GM12878 (cell line): ENCODE data around the gene INO80B. TPM values are rescaled to one million over a fixed set of nuclear protein-coding genes. Genes with fewer than 3 reads are reported as not detected.

Source experiments
- ATAC-seq: fragments of 200-7000 bp; cut with Tn5 transposase; 3 replicates; pipeline ENCODE4 v1.9.1; 2020; ENCODE audit warnings: mild to moderate bottlenecking, moderate library complexity
- BruUV-seq: library from RNA; stranded (reverse); fragments of 400-500 nt; replicated peaks from 2 replicates; lab custom pipeline; 2021; lab: Mats Ljungman, UMichigan
- CTCF ChIA-PET: fragments of 300-600 bp; sonication (Branson Sonifier 250); formaldehyde crosslinking; extraction: SDS; loops from one replicate; lab custom pipeline; 2021; ENCODE audit warnings: inconsistent platforms; lab: Yijun Ruan, JAX
- POLR2A ChIA-PET: fragments of 350-600 bp; formaldehyde crosslinking; extraction: SDS; loops from one replicate; lab custom pipeline; 2021; ENCODE audit warnings: inconsistent platforms; lab: Charles Lee
- RAD21 ChIA-PET: fragments of 300-600 bp; sonication (Branson Sonifier 250); formaldehyde crosslinking; loops from one replicate; lab custom pipeline; 2023; ENCODE audit warnings: antibody characterized with exemption; ENCODE audit not compliant: unreplicated experiment; lab: Charles Lee
- SMC1A ChIA-PET: fragments of 300-600 bp; sonication (Branson Sonifier 250); formaldehyde crosslinking; loops from one replicate; lab custom pipeline; 2023; ENCODE audit not compliant: unreplicated experiment, uncharacterized antibody; lab: Charles Lee
- DNase-seq: peaks from one replicate; pipeline ENCODE4 v3.0.0-alpha.2; 2011; ENCODE audit warnings: low read depth, low spot score
- FAIRE-seq: peaks from 3 replicates; lab custom pipeline; 2011; peaks lifted over from hg19 to GRCh38; lab: Jason Lieb, UNC
- H2AFZ ChIP-seq: 2 replicates; pipeline ENCODE4 v1.6.0; 2011; ENCODE audit warnings: low read depth, low read length, control low read depth; ENCODE audit not compliant: control insufficient read depth
- H3K27ac ChIP-seq: 2 replicates; pipeline ENCODE4 v1.5.1; 2011; ENCODE audit warnings: control low read depth; ENCODE audit not compliant: control insufficient read depth, insufficient read depth
- H3K27me3 ChIP-seq, 2 experiments: replicated peaks in 1 of 2; 2 replicates each; pipeline versions ENCODE4 v1.6.0 to v1.6.1; 2011; ENCODE audit warnings: low read length in 1 of 2; ENCODE audit not compliant: control insufficient read depth in 2 of 2, insufficient read depth in 2 of 2
- H3K36me3 ChIP-seq, 2 experiments: 2 replicates each; pipeline ENCODE4 v1.5.1; 2011; ENCODE audit warnings: low read length in 1 of 2; ENCODE audit not compliant: control insufficient read depth in 2 of 2, insufficient read depth in 2 of 2
- H3K4me1 ChIP-seq: 2 replicates; pipeline ENCODE4 v1.6.1; 2011; ENCODE audit warnings: mild to moderate bottlenecking, low read length, moderate library complexity, mixed read lengths; ENCODE audit not compliant: control insufficient read depth, insufficient read depth
- H3K4me2 ChIP-seq: 2 replicates; pipeline ENCODE4 v1.6.0; 2011; ENCODE audit warnings: control low read depth; ENCODE audit not compliant: control insufficient read depth, insufficient read depth
- H3K4me3 ChIP-seq: fragments of 200-600 bp; sonication (generic); 2 replicates; pipeline ENCODE4 v1.5.1; 2016
- H3K79me2 ChIP-seq: 2 replicates; pipeline ENCODE4 v1.6.0; 2011; ENCODE audit warnings: low read length; ENCODE audit not compliant: control insufficient read depth, insufficient read depth
- H3K9ac ChIP-seq: 2 replicates; pipeline ENCODE4 v1.8.0; 2011; ENCODE audit warnings: low read length, control low read depth, mixed read lengths; ENCODE audit not compliant: control insufficient read depth, insufficient read depth
- H3K9me3 ChIP-seq: replicated peaks from 3 replicates; pipeline ENCODE4 v1.5.1; 2011; ENCODE audit warnings: mild to moderate bottlenecking, low read length; ENCODE audit not compliant: control insufficient read depth, insufficient read depth
- H4K20me1 ChIP-seq: 2 replicates; pipeline ENCODE4 v1.6.0; 2011; ENCODE audit not compliant: control insufficient read depth, insufficient read depth
- ATF3 ChIP-seq: IDR thresholded peaks from 2 replicates; pipeline ENCODE4 v1.6.1; 2011; ENCODE audit warnings: low read depth, mild to moderate bottlenecking, low read length, moderate library complexity, borderline replicate concordance; ENCODE audit errors: extremely low read depth
- BCLAF1 ChIP-seq: fragments of 450-650 bp; IDR thresholded peaks from 2 replicates; pipeline ENCODE4 v1.6.1; 2017; ENCODE audit warnings: antibody characterized with exemption, mild to moderate bottlenecking, moderate library complexity
- E2F8 ChIP-seq: fragments of 450-650 bp; IDR thresholded peaks from 2 replicates; pipeline ENCODE4 v1.6.1; 2018; ENCODE audit warnings: mild to moderate bottlenecking, low read depth, moderate library complexity; ENCODE audit not compliant: partially characterized antibody
- ELK1 ChIP-seq: IDR thresholded peaks from 2 replicates; pipeline ENCODE4 v1.6.1; 2012; ENCODE audit warnings: low read depth, low read length, improper control_type of control experiment
- IKZF1 ChIP-seq: fragments of 450-650 bp; conservative IDR thresholded peaks from 2 replicates; pipeline ENCODE4 v1.6.1; 2017; ENCODE audit warnings: antibody characterized with exemption, mild to moderate bottlenecking
- JUND ChIP-seq: IDR thresholded peaks from 2 replicates; pipeline ENCODE4 v1.6.1; 2012; ENCODE audit warnings: low read depth, mild to moderate bottlenecking, low read length, improper control_type of control experiment, moderate library complexity
- KDM1A ChIP-seq: fragments of 200-600 bp; sonication (generic); IDR thresholded peaks from 2 replicates; pipeline ENCODE4 v1.6.1; 2016; ENCODE audit warnings: borderline replicate concordance
- KLF5 ChIP-seq: fragments of 450-650 bp; IDR thresholded peaks from 2 replicates; pipeline ENCODE4 v1.6.1; 2014; ENCODE audit warnings: mild to moderate bottlenecking; ENCODE audit not compliant: partially characterized antibody
- MYB ChIP-seq: fragments of 150-350 bp; IDR thresholded peaks from 2 replicates; pipeline ENCODE4 v1.6.1; 2014; ENCODE audit warnings: mild to moderate bottlenecking, low read depth, low read length, borderline replicate concordance
- NFIC ChIP-seq: IDR thresholded peaks from 2 replicates; pipeline ENCODE4 v1.6.1; 2012; ENCODE audit warnings: low read depth, mild to moderate bottlenecking, inconsistent platforms, low read length, moderate library complexity
- PAX5 ChIP-seq: IDR thresholded peaks from 2 replicates; pipeline ENCODE4 v1.6.1; 2011; ENCODE audit warnings: low read depth, low read length, borderline replicate concordance
- RAD21 ChIP-seq: IDR thresholded peaks from 2 replicates; pipeline ENCODE4 v1.6.1; 2011; ENCODE audit warnings: mild to moderate bottlenecking, low read depth, low read length, moderate library complexity; ENCODE audit not compliant: insufficient read depth
- RAD51 ChIP-seq: fragments of 450-650 bp; IDR thresholded peaks from 2 replicates; pipeline ENCODE4 v1.6.1; 2016; ENCODE audit warnings: moderate library complexity, mild to moderate bottlenecking, inconsistent platforms
- TBL1XR1 ChIP-seq: IDR thresholded peaks from 2 replicates; pipeline ENCODE4 v1.6.1; 2012; ENCODE audit warnings: low read depth, low read length, improper control_type of control experiment
- WGBS: methylation state at CpG from one replicate; pipeline ENCODE4 v1.1.6; 2016; ENCODE audit warnings: low lambda C conversion rate; ENCODE audit not compliant: insufficient replicate concordance, insufficient coverage; ENCODE audit errors: missing lambda C conversion rate; 5-methylcytosine and 5-hydroxymethylcytosine counted together
- in situ Hi-C: fragments of 300-500 bp; cut with MboI; formaldehyde crosslinking; loops from 9 replicates; pipeline ENCODE4 v1.14.3; 2018; ENCODE audit warnings: mixed read lengths
- intact Hi-C: fragments of 100-400 bp; cut with micrococcal nuclease; formaldehyde crosslinking; loops from one replicate; pipeline ENCODE4 v1.14.2; 2022; ENCODE audit not compliant: unreplicated experiment
- polyA plus RNA-seq, 11 experiments: library from polyadenylated mRNA; depleted of rRNA in 4 of 11; unstranded in 6 of 11; stranded (reverse) in 5 of 11; fragments of >200 nt; fragmentation: Nextera tagmentation in 4 of 11; fragmentation: Illumina TruSeq in 1 of 11; extraction: Ambion mirVana in 4 of 11; extraction: Trizol in 1 of 11; gene quantifications; 1 replicate in 1 of 11; 2 replicates in 10 of 11; pipeline versions ENCODE4 v1.2.1 to v1.2.3, GENCODE V29; 2011 to 2016; ENCODE audit warnings: inconsistent platforms in 2 of 11, missing spikeins in 2 of 11, low read depth in 1 of 11
- total RNA-seq, 4 experiments: library from RNA; depleted of rRNA in 3 of 4; stranded (reverse); fragments of >200 nt in 3 of 4; fragmentation: Illumina TruSeq in 1 of 4; extraction: Trizol in 1 of 4; gene quantifications; 2 replicates each; pipeline versions ENCODE4 v1.2.1 to v1.2.3, GENCODE V29; 2013 to 2021

Gene INO80B
- total and polyA plus RNA-seq, 10 of the 15 experiments (the other 5 are each of a cell fraction or from before 2014, with no cell fraction given) = 1.3 to 26.7 (median 11.1) TPM

GRCh38 chr2:74424139-74424992 lies 30.5 kb upstream of the INO80B start:
- TF ChIP-seq JUND (no peak), IKZF1 (no peak), MYB (no peak), RAD21 (no peak), NFIC (no peak), KDM1A (no peak), RAD51 (no peak), E2F8 (no peak), PAX5 (no peak), BCLAF1 (no peak), KLF5 (no peak), ELK1 (no peak), TBL1XR1 (no peak), ATF3 (no peak)
- TF ChIP-seq, all 136 proteins: peak for 0
- ChIA-PET CTCF (interaction anchor here (0.6 kb wide), 1 partner anchor 42 kb away, joined by 4 read pairs; no protein-coding TSS in a partner anchor), RAD21 (interaction anchor here (0.6 kb wide), 1 partner anchor 30 kb away, joined by 3 read pairs; no protein-coding TSS in a partner anchor), POLR2A (interaction anchor here (0.6 to 0.9 kb wide), 4 partner anchors 14 to 50 kb away, joined by 3 read pairs; no protein-coding TSS in a partner anchor), SMC1A (interaction anchor here (0.9 to 1.2 kb wide), 2 partner anchors 15 to 32 kb away, joined by 3 read pairs; no protein-coding TSS in a partner anchor)
- in situ Hi-C loops = no loop called here
- Histone ChIP-seq H3K9ac (no peak overlapping the region), H3K27ac (no peak overlapping the region), H3K4me1 (peaks cover 18% of the 10 kb centered on the region), H3K4me2 (no peak overlapping the region), H3K27me3 (no peaks in the 10 kb centered on the region), H3K36me3 (peaks cover 0 to 12% of the 10 kb centered on the region in 2 experiments; a peak in 1 of 4 replicates), H3K9me3 (no peaks in the 10 kb centered on the region), H2AFZ (no peak overlapping the region), H3K4me3 (no peak overlapping the region), H4K20me1 (no peaks in the 10 kb centered on the region), H3K79me2 (peaks cover 9% of the 10 kb centered on the region)
- no peak for ATAC-seq
- intact Hi-C loops = no loop called here
- FAIRE-seq = no peak
- WGBS = 88% methylated on average over 5 of the region's 5 CpGs
- no TSS peak for BruUV-seq
- DNase-seq = no peak
